Osteoblast (primary cell): ENCODE results near the gene UEVLD. TPM values are rescaled to one million over a fixed set of nuclear protein-coding genes. Genes with fewer than 3 reads are reported as not detected.

ENCODE experiments used
- DNase-seq: peaks from one replicate; pipeline ENCODE4 v3.0.0; 2011; ENCODE audit warnings: low spot score, mixed read lengths; ENCODE audit not compliant: insufficient read length; ENCODE audit errors: missing footprints
- H2AFZ ChIP-seq: 2 replicates; pipeline ENCODE4 v1.6.0; 2011; ENCODE audit warnings: mild to moderate bottlenecking, low read length
- H3K27ac ChIP-seq: 2 replicates; pipeline ENCODE4 v1.5.1; 2011; ENCODE audit warnings: mild to moderate bottlenecking, low read depth, low read length, moderate library complexity
- H3K27me3 ChIP-seq: 2 replicates; pipeline ENCODE4 v1.6.0; 2012; ENCODE audit warnings: mild to moderate bottlenecking, control low read depth, inconsistent platforms, low read length, moderate library complexity; ENCODE audit not compliant: insufficient read depth
- H3K36me3 ChIP-seq: 2 replicates; pipeline ENCODE4 v1.5.1; 2011; ENCODE audit warnings: mild to moderate bottlenecking, low read length, control low read depth, moderate library complexity; ENCODE audit not compliant: insufficient read depth
- H3K4me1 ChIP-seq: 2 replicates; pipeline ENCODE4 v1.5.1; 2011; ENCODE audit warnings: mild to moderate bottlenecking, low read length, control low read depth, moderate library complexity; ENCODE audit not compliant: insufficient read depth
- H3K4me2 ChIP-seq: 2 replicates; pipeline ENCODE4 v1.6.0; 2011; ENCODE audit warnings: mild to moderate bottlenecking, low read length; ENCODE audit not compliant: insufficient read depth
- H3K4me3 ChIP-seq: fragments of 200-600 bp; sonication (generic); 3 replicates; pipeline ENCODE4 v1.5.1; 2012; ENCODE audit warnings: mild to moderate bottlenecking, low read length, inconsistent platforms; ENCODE audit not compliant: insufficient read depth
- H3K79me2 ChIP-seq: 2 replicates; pipeline ENCODE4 v1.6.0; 2012; ENCODE audit warnings: mild to moderate bottlenecking, low read length, control low read depth, inconsistent platforms; ENCODE audit not compliant: insufficient read depth
- H3K9me3 ChIP-seq: 2 replicates; pipeline ENCODE4 v1.5.1; 2011; ENCODE audit warnings: low read depth, low read length, control low read depth
- H4K20me1 ChIP-seq: 2 replicates; pipeline ENCODE4 v1.6.0; 2012; ENCODE audit warnings: mild to moderate bottlenecking, low read length, control low read depth; ENCODE audit not compliant: insufficient read depth
- CTCF ChIP-seq: IDR thresholded peaks from 2 replicates; pipeline ENCODE4 v1.5.1; 2011; ENCODE audit warnings: mild to moderate bottlenecking, low read depth, low read length, moderate library complexity; ENCODE audit errors: extremely low read depth
- total RNA-seq: library from RNA; depleted of rRNA; stranded (reverse); fragments of >200 nt; gene quantifications from 2 replicates; pipeline ENCODE4 v1.2.3, GENCODE V29; 2012

The UEVLD gene
- total RNA-seq, 1 donor, result 26.8 TPM

- no peaks in the 10 kb centered on the region for H3K27me3 ChIP-seq
- no peak overlapping the region for H3K4me3 ChIP-seq
- peaks cover 9% of the 10 kb centered on the region for H3K36me3 ChIP-seq
- peaks cover 6% of the 10 kb centered on the region for H4K20me1 ChIP-seq
- TF ChIP-seq CTCF, result no peak
- no peak overlapping the region for H3K27ac ChIP-seq
- H3K4me2 ChIP-seq, result no peak overlapping the region
- no peak overlapping the region for H2AFZ ChIP-seq
- H3K4me1 ChIP-seq, result peaks cover 4% of the 10 kb centered on the region
- DNase-seq, result no peak
- no peaks in the 10 kb centered on the region for H3K9me3 ChIP-seq
- peaks cover 87% of the 10 kb centered on the region for H3K79me2 ChIP-seq
These were observed 65.5 kb downstream of the UEVLD start for GRCh38 chr11:18523084-18523483.

GRCh38 chr11:18522388-18522787 lies 66.1 kb downstream of the UEVLD start:
- H3K4me1 ChIP-seq, result peaks cover 4% of the 10 kb centered on the region
- no peaks in the 10 kb centered on the region for H3K27me3 ChIP-seq
- TF ChIP-seq CTCF, result peak; percentile 18
- H3K4me2 ChIP-seq, result no peak overlapping the region
- no peak overlapping the region for H2AFZ ChIP-seq
- H3K36me3 ChIP-seq, result peaks cover 9% of the 10 kb centered on the region
- peaks cover 91% of the 10 kb centered on the region for H3K79me2 ChIP-seq
- DNase-seq, result no peak
- no peaks in the 10 kb centered on the region for H3K9me3 ChIP-seq
- no peak overlapping the region for H3K27ac ChIP-seq
- H4K20me1 ChIP-seq, result peaks cover 6% of the 10 kb centered on the region
- no peak overlapping the region for H3K4me3 ChIP-seq

GRCh38 chr11:18521122-18521521 lies 67.4 kb downstream of the UEVLD start:
- no peak for TF ChIP-seq CTCF
- Histone ChIP-seq H3K27ac (no peak overlapping the region), H2AFZ (no peak overlapping the region), H3K36me3 (peaks cover 9% of the 10 kb centered on the region), H3K4me3 (no peak overlapping the region), H3K9me3 (no peaks in the 10 kb centered on the region), H3K4me2 (no peak overlapping the region), H3K79me2 (peaks cover 79% of the 10 kb centered on the region), H4K20me1 (peaks cover 6% of the 10 kb centered on the region), H3K27me3 (no peaks in the 10 kb centered on the region), H3K4me1 (peaks cover 4% of the 10 kb centered on the region)
- no peak for DNase-seq

- H3K27ac ChIP-seq, result no peak overlapping the region
- no peak for DNase-seq
- no peaks in the 10 kb centered on the region for H3K27me3 ChIP-seq
- no peak overlapping the region for H2AFZ ChIP-seq
- H3K36me3 ChIP-seq, result peaks cover 62% of the 10 kb centered on the region
- H3K4me2 ChIP-seq, result no peak overlapping the region
- H3K79me2 ChIP-seq, result no peaks in the 10 kb centered on the region
- no peaks in the 10 kb centered on the region for H3K4me1 ChIP-seq
- H4K20me1 ChIP-seq, result no peaks in the 10 kb centered on the region
- H3K9me3 ChIP-seq, result no peaks in the 10 kb centered on the region
- H3K4me3 ChIP-seq, result no peak overlapping the region
- no peak for TF ChIP-seq CTCF
These were observed 86.2 kb downstream of the UEVLD start for GRCh38 chr11:18502352-18502751.
